Right atrium auricular region (tissue), 2 donors: ENCODE measurements around the gene PRDM10. TPM values are rescaled to one million over a fixed set of nuclear protein-coding genes. Genes with fewer than 3 reads are reported as not detected.
A peak's percentile ranks its signal among the peaks of the same experiment; 100 is the strongest.

Experiments
- DNase-seq: peaks from one replicate; pipeline ENCODE4 v3.0.0-alpha.2; 2019; ENCODE audit warnings: low spot score
- H3K27ac ChIP-seq, 2 donors: fragments of 200-600 bp; sonication (generic); 1 replicate in 1 of 2; 2 replicates in 1 of 2; pipeline ENCODE4 v1.5.1; 2016 to 2019
- H3K27me3 ChIP-seq, 2 donors: fragments of 200-600 bp; sonication (generic); one replicate each; pipeline versions ENCODE4 v1.5.1 to v1.6.0; 2017 to 2019
- H3K36me3 ChIP-seq: fragments of 200-600 bp; sonication (generic); one replicate; pipeline ENCODE4 v1.5.1; 2016
- H3K4me1 ChIP-seq, 2 donors: fragments of 200-600 bp; sonication (generic); one replicate each; pipeline versions ENCODE4 v1.5.1 to v1.6.0; 2017 to 2019
- H3K4me3 ChIP-seq, 2 donors: fragments of 200-600 bp; sonication (generic); 1 replicate in 1 of 2; 2 replicates in 1 of 2; pipeline ENCODE4 v1.5.1; 2017 to 2019; ENCODE audit warnings: mild to moderate bottlenecking in 1 of 2, moderate library complexity in 1 of 2
- H3K9me3 ChIP-seq, 2 donors: fragments of 200-600 bp; sonication (generic); one replicate each; pipeline ENCODE4 v1.5.1; 2019
- total RNA-seq, 2 donors: library from RNA; depleted of rRNA; stranded (reverse); fragments of >200 nt; gene quantifications; one replicate each; pipeline ENCODE4 v1.1.0, GENCODE V29; 2016
- TF ChIP-seq, protein P1 (sequence below), 2 donors: fragments of 200-600 bp; sonication (generic); IDR thresholded peaks; one replicate each; pipeline ENCODE4 v1.5.1; 2019; ENCODE audit warnings: antibody characterized with exemption in 2 of 2

The PRDM10 gene
- total RNA-seq, 2 donors from 2014 or later, result 4.3 TPM

DNA sequence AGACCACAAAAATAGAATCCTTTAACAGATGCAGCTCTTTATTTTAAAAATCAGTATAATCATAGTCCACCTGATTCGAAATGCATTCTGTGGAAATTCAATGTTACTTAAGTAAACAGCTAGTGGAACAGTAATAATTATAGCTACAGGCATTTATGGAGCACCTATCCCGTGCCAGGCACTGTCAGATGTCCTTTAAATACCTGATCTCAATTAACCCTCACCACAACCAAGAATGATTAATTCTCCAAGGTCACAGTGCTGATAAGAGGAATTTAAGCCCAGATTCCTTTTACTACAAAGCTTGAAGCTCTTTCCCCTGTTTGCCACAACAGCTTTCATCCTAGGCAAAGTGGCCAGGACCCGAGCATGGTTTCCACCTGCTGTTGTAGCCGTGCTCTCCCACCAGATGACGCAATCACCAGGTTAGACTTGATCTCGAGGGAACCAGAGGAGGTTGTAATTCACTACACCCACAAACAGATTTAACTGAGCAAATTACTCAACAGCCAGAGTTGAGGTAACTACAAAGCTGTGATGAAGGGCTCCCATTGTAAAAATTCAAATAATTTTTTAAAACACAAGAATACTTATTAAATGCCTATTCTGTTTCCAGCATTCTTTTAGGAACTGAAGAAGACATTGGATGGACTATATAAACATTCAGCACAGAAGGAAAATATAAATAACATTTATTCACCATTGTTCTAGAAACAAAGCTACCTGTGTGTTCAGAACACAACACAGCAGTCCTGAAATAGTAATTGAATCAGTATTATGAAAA, 10.3 kb downstream of the PRDM10 start:
- Histone ChIP-seq H3K9me3 (no peaks in the 10 kb centered on the region), H3K4me3 (no peak overlapping the region), H3K27me3 (no peaks in the 10 kb centered on the region), H3K27ac (no peak overlapping the region), H3K4me1 (peaks cover 0 to 25% of the 10 kb centered on the region in 2 donors), H3K36me3 (no peaks in the 10 kb centered on the region)
- TF ChIP-seq, protein P1, sequence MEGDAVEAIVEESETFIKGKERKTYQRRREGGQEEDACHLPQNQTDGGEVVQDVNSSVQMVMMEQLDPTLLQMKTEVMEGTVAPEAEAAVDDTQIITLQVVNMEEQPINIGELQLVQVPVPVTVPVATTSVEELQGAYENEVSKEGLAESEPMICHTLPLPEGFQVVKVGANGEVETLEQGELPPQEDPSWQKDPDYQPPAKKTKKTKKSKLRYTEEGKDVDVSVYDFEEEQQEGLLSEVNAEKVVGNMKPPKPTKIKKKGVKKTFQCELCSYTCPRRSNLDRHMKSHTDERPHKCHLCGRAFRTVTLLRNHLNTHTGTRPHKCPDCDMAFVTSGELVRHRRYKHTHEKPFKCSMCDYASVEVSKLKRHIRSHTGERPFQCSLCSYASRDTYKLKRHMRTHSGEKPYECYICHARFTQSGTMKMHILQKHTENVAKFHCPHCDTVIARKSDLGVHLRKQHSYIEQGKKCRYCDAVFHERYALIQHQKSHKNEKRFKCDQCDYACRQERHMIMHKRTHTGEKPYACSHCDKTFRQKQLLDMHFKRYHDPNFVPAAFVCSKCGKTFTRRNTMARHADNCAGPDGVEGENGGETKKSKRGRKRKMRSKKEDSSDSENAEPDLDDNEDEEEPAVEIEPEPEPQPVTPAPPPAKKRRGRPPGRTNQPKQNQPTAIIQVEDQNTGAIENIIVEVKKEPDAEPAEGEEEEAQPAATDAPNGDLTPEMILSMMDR (IDR thresholded peaks at IDR 0.05), result peak in 1 of 2 donors; percentile 37
- DNase-seq, result no peak

DNA sequence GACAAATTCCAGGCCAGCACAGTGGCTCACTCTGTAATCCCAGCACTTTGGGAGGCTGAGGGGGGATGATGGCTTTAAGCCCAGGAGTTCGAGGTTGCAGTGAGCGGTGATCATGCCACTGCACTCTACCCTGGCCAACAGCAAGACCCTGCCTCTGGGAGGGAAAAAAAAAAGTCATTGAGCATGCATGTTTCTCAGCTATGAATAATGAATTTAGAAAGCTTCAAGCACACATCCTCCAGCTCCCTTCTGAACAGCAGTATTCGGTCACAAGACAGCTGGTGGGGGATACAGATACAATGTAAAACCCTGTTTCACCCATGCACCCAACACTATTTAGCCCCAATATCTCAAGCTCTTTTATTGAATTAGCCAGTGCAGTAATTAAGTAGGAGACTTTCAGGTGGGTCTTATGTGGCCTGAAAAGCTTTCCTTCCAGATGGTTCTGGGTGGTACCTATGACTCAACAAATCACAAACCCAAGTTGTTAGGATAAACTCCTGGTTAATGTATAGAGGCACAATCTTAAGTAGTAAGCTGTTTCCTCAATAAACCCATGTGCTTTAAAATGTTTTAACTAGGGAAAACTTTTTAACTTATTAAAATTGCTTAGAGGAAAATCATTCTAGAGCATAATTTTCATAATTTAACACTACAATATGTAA, 13.4 kb downstream of the PRDM10 start:
- Histone ChIP-seq H3K9me3 (no peaks in the 10 kb centered on the region), H3K4me3 (no peak overlapping the region), H3K36me3 (no peaks in the 10 kb centered on the region), H3K27ac (no peak overlapping the region), H3K27me3 (no peaks in the 10 kb centered on the region), H3K4me1 (peaks cover 0 to 10% of the 10 kb centered on the region in 2 donors)
- TF ChIP-seq, protein P1 (IDR thresholded peaks at IDR 0.05), result no peak
- DNase-seq, result no peak

DNA sequence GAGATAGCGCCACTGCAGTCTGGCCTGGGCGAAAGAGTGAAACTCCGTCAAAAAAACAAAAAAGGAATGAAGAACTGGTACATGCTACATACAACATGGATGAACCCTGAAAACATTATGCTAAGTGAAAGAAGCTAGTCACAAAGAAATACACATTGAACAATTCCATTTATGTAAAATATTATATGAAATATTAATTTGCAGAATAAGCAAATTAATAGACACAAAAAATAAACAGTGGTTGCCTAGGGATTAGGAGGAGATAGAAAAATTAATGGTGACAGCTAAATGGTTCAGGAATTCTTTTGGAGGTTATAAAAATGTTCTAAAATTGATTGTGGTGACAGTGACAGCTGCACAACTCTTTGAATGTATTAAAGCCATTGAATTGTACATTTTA, 14.7 kb downstream of the PRDM10 start:
- Histone ChIP-seq H3K9me3 (no peaks in the 10 kb centered on the region), H3K4me3 (no peak overlapping the region), H3K27me3 (no peaks in the 10 kb centered on the region), H3K4me1 (peaks cover 0 to 10% of the 10 kb centered on the region in 2 donors), H3K27ac (no peak overlapping the region), H3K36me3 (no peaks in the 10 kb centered on the region)
- DNase-seq, result no peak
- TF ChIP-seq, protein P1 (IDR thresholded peaks at IDR 0.05), result no peak

DNA sequence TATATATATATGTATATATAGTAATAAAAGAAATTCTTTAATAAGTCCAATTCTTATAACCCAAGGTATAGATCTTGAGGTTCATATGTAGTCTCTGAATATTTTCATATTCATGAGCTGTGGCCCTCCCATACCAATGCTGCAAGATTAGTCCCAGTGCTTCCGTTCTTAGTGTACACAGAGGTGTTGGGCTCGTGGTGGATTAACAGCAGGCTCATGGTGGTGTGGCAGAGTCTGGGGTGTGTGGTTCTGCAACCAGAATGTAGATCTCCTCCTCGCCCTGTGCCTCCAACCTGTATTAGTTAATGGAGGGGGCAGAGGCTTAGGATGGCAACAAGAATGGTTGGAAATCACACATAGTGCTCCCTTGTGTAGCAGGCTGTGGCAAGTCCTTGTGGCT, 16.8 kb downstream of the PRDM10 start:
- DNase-seq, result no peak
- no peaks in the 10 kb centered on the region for H3K27me3 ChIP-seq
- TF ChIP-seq, protein P1 (IDR thresholded peaks at IDR 0.05), result no peak
- H3K9me3 ChIP-seq, result no peaks in the 10 kb centered on the region
- no peaks in the 10 kb centered on the region for H3K4me1 ChIP-seq
- no peak overlapping the region for H3K27ac ChIP-seq
- H3K36me3 ChIP-seq, result no peaks in the 10 kb centered on the region
- H3K4me3 ChIP-seq, result no peak overlapping the region

DNA sequence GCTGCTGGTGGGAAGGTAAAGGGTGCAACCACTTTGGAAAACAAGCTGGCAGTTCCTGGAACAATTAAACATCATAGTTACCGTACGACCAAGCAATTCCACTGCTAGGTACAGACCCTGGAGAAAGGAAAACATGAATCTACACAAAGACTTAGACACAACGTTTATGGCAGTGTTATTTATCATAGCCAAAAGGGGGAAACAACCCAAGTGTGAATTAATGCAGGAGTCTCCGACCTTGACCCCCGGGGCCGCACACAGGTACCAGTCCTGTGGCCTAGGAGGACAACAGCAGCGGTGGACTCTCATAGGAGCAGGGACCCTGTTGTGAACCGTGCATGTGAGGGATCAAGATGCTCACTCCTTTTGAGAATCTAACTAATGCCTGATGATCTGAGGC, 22.5 kb downstream of the PRDM10 start:
- no peak for DNase-seq
- Histone ChIP-seq H3K4me3 (no peak overlapping the region), H3K36me3 (no peaks in the 10 kb centered on the region), H3K9me3 (no peaks in the 10 kb centered on the region), H3K27ac (no peak overlapping the region), H3K4me1 (no peaks in the 10 kb centered on the region), H3K27me3 (no peaks in the 10 kb centered on the region)
- TF ChIP-seq, protein P1 (IDR thresholded peaks at IDR 0.05), result no peak
